NCI-H2227 (cell line): Measurements from ENCODE around the gene NLN.
"Not testable (repeated sequence)": the region's sequence is repeated elsewhere in the genome, so short reads cannot be mapped to it uniquely, and the experiment has no call there.

Experiments
- DNase-seq: peaks from one replicate; lab custom pipeline; 2025; ENCODE audit not compliant: unreplicated experiment; lab: John Stamatoyannopoulos, UW

NLN gene

GRCh38 chr5:65721720-65722574 is at the start of gene NLN, which contains the start of gene SGTB:
NLN (plus strand) TSS chr5:65722205; CDS start chr5:65722374, 169 bp downstream.
SGTB (minus strand) TSS chr5:65722109; CDS start chr5:65720807, 1,302 bp downstream.
- peak; percentile 88 for DNase-seq

DNA sequence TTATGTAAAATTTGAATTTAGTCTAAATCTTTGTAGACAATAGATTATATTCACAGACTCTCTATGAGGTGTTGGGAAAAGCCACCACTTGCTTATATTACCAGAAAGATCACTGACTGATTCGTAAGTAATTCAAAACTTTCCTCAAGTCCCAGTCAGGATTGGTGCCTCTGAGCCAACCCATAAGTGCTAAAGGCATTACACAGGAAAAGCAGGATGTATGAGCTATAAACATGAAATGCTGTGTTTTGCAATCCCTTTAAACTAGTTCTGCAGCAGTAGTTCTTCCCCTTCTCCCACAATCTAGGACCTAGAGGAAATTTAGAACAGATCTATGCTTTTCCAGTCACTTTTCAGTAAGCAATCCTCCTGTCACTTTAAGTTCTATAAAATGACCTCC is 49.2 kb upstream of the NLN start:
- no peak for DNase-seq

DNA sequence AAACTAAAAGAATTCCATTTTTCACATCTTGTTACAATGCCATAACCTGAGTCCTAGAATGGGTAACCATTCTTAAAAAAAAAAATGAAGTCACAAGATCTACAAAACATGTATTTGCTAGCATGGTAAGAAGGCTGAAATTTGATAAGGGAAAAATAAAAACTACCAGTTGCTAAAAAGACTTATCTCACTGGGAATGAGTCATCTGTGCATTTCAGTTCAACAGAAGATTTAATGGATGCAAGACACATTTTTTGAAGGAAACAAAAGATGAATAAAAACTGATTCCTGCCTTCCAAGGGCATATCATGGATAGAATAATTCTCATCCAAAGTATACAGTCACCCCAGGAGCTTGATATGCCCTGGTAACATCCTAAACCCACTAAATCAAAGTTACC is 47.3 kb upstream of the NLN start:
- no peak for DNase-seq

DNA sequence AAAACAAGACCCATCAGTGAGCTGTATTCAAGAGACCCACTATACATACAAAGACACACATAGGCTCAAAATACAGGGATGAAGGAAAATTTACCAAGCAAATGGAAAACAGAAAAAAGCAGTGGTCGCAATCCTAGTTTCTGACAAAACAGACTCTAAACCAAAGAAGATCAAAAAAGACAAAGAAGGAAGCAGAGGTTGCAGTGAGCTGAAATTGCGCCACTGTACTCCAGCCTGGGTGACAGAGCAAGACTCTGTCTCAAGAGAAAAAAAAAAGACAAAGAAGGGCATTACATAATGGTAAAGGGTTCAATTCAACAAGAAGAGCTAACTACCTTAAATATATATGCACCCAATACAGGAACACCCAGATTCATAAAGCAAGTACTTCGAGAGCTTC is 45.9 kb upstream of the NLN start:
- DNase-seq = not testable (repeated sequence)

- DNase-seq = no peak
These were observed 39.9 kb upstream of the NLN start for GRCh38 chr5:65682148-65682547.

DNA sequence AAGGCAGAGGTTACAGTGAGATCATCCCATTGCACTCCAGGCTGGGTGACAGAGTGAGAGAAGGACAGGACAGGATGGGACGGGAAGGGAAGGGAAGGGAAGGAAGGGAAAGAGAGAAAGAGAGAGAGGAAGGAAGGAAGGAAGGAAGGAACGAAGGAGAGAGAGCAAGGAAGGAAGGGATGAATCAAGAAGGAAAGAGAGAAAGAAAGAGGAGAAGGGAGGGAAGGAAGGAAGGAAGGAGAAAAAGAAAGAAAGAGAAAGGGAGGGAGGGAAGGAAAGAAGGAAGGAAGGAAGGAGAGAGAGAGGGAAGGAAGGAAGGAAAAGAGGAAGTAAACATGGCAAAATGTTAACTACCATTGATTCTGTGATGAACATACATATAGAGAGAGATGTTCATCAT is 28.9 kb upstream of the NLN start:
- DNase-seq = no peak

DNA sequence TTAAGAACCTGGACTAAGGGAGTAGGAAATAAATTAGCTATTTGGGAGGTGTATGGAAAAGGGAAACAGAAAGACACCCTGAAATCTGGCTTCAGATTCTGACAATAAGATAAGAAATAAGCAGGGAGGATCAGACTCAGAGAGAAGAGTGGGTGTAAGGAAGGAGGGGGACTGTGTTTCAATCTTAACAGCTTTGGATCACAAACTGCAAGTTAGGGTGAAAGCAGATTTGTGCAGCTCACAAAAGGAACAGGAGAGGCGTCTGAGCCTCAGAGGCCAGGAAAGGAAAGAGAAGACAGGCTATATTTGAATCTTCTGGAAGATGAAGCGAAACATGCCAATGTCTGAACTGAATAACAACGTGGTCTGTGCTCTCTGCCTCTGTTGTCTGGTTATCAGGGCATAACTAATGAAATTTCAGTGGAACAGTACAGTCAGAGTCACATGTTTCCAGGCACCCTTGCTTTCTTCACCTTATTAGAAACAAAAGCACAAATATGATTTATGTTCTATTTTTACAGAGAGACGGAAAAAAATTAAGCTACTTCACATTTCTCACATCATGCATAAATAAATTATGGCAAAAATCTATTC is 26.7 kb upstream of the NLN start:
- DNase-seq = no peak

- DNase-seq = no peak
These were observed 26.1 kb upstream of the NLN start for GRCh38 chr5:65695896-65696295.

GRCh38 chr5:65696892-65697291 is 25.1 kb upstream of the NLN start:
- DNase-seq = no peak

GRCh38 chr5:65699338-65699737 is 22.7 kb upstream of the NLN start:
- no peak for DNase-seq

DNA sequence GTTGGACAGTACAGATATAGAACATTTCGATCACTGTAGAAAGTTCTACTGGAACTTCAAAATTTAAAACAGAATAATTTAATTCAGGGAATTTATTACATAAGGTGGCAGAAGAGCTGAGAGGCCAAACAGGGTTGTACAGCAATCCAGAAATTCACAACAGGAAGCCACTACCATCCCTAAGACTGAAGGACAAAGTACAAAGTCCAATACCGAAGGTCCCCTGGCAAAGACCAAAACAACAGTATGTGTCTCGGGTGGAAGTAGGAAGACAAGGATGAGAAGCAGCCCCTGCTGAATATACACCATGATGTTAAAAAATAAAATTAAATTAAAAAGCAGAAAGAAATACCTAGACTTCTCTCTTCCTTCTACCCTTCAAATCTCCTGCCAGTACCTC is 20.0 kb upstream of the NLN start:
- no peak for DNase-seq

- DNase-seq = no peak
These were observed 17.3 kb upstream of the NLN start for GRCh38 chr5:65704621-65705239.

DNA sequence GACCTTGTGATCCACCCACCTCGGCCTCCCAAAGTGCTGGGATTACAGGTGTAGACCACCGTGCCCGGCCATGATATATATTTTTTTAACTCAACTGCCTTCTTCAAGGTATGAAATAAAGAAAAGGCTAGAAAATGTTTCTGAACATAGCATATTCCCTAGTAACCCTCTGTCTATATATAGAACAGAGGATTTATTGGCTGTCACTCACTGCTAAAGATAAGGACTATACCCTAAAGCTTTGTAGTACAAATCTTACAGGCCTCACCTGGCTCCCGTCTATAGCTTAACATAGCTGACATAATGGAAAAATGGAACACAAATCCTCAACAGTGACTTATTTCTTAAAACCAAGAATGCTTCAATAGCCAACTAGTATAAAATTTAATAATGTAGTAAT is 14.3 kb upstream of the NLN start:
- DNase-seq = no peak

DNA sequence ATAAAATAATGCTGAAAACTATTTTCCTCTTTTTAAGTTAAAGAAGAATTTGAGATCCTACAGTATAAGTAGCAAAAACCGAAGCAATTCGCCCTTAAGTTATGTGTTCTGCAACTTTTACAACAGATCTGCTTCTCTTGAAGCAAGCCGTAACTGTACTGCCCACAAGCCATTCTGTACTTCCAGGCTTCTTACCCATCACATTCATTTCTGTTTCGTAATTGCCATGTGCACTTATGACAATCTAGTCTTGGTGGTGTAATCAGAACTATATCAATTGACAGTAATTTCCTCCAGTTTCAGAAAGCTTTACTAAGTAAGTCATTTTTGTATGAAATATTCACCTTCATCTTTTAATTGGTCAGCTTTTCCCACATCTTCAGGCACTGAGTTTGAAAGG is 13.9 kb upstream of the NLN start:
- no peak for DNase-seq

DNA sequence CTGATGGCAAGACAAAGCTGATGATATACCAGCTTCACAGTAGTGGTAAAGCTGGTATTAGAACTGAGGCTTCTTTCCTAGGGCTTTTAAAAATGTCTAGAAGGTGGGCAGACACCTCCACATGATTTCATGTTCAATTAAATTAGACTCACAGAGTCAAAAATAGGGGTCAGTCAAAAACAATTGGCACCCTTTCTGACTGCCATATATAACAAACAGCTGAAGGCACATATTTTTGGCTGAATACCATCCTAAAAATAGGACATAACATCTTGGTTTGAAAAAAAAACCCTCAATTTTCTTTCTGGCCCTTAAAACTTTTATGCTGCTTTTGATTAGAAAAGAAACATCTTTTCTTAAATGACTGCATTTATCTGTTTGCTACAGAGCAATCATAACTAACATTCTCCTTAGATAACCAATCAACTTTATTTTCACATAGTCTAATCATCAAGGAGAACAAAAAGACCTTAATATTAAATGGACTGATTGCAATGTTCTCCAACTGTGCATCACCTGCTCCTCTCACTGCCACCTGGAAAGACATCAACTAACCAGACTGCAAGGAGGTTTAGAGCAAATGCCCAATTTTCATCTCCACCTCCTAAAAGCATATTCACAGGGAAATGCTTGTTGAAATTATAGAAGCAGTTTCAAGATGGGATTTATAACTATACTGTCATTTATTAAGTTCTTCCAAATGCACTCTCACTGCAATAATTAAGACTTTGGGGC is 3.3 kb upstream of the NLN start:
- DNase-seq = no peak

GRCh38 chr5:65721050-65721719 is 820 bp upstream of the NLN start:
- peak; percentile 49 for DNase-seq

- DNase-seq = peak; percentile 59
These were observed 784 bp downstream of the NLN start for GRCh38 chr5:65722575-65723403.

GRCh38 chr5:65727491-65728156 is 5.6 kb downstream of the NLN start:
- DNase-seq = no peak

DNA sequence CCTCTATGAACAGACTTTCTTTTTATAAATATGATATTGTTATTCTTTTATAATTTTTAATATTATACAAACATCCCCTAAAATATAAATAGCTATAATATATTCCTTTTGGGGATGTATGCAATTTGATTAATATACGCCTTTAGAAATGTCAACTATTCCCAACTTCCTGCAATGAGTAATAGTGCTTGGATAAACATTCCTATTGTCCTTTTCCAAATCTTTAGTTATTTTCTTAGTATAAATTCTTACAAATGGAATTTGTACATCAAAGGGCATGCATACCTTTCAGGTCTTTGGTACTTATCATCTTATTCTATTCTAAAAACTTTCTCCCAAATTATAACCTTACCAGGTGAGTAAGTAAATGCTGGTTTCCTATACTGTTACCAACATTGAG is 6.2 kb downstream of the NLN start:
- no peak for DNase-seq
